GM12873 (cell line): ENCODE measurements around the gene PBXIP1.

ENCODE experiments used
- CTCF ChIP-seq: IDR thresholded peaks from 2 replicates; pipeline ENCODE4 v1.5.1; 2012; ENCODE audit warnings: low read depth, mild to moderate bottlenecking, moderate library complexity, low read length, control low read depth; ENCODE audit not compliant: insufficient read depth; ENCODE audit errors: missing control alignments

The PBXIP1 gene

DNA sequence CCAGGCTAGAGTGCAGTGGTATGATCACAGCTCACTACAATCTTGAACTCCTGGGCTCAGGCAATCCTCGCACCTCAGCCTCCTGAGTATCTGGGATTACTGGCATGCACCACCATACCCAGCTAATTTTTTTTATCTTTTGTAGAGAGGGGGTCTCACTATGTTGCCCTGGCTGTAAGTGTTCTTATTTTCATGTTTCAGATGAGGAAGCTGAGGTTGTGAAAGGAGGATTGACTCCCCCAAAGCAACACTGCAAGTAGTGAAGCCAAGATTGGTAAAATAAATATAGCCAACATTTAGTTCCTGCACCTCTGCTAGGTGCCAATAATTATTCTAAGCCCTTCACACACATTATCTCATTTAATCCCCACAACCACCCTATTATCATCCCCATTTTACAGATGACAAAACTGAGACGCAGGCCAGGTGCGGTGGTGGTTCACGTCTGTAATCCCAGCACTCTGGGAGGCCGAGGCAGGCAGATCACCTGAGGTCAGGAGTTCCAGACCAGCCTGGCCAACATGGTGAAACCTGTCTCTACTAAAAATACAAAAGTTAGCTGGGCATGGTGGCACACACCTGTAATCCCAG lies 21.4 kb downstream of the PBXIP1 start:
- no peak for TF ChIP-seq CTCF

GRCh38 chr1:154931940-154932487 lies 23.9 kb downstream of the PBXIP1 start:
- TF ChIP-seq CTCF = no peak

GRCh38 chr1:154926201-154926600 lies 29.7 kb downstream of the PBXIP1 start:
- no peak for TF ChIP-seq CTCF

DNA sequence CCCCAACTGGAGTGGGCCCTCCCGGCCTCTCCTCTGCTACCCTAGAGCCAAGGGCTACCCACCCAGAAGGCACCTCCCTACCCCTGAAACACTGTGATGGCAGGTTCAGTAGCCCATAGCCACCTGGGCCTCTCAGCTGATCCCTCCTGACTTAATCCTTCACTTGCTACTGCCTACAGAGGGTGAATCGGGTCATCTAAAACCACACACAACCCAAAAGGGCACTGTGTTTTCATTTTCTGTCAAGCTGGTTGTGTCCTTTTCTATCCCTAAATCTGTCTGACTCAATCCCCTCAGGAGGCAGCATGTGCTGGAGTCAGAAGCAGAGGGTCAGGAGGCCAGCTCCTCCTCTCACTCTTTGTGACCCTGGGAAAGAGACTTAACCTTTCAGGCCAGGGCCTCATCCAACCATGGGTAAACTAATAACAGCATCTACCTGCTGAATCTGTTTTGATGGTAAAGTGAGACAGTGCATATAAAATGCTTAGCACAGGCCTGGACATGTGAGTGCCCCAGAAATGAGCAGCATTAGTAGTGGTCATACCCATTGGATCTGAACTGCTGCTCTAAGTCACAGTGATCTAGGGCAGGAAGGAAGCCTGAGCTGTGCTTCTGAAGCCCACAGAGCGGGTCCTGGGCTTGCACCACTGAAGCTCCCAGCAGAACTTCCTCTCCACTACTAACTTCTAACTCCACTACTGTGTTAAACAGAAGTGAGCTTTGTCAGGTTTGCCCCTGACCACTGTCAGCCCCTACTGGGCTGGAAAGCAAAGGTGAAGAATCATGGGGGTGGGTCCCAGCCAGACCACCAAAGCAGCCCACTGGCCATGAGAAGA lies 30.3 kb downstream of the PBXIP1 start:
- TF ChIP-seq CTCF = no peak

GRCh38 chr1:154923695-154924094 lies 32.2 kb downstream of the PBXIP1 start:
- TF ChIP-seq CTCF = no peak

- no peak for TF ChIP-seq CTCF
Measured at GRCh38 chr1:154913273-154913672, 42.6 kb downstream of the PBXIP1 start.

GRCh38 chr1:154912755-154913154 lies 43.1 kb downstream of the PBXIP1 start:
- TF ChIP-seq CTCF = no peak
